ENCODE measurements around the gene NR6A1. TPM values are rescaled to one million over a fixed set of nuclear protein-coding genes. Genes with fewer than 3 reads are reported as not detected.

Gene NR6A1
- total and polyA plus RNA-seq, 2 of the 8 experiments (the other 6 are each of a cell fraction or from before 2014, with no cell fraction given), result 93.2 to 237 TPM

DNA sequence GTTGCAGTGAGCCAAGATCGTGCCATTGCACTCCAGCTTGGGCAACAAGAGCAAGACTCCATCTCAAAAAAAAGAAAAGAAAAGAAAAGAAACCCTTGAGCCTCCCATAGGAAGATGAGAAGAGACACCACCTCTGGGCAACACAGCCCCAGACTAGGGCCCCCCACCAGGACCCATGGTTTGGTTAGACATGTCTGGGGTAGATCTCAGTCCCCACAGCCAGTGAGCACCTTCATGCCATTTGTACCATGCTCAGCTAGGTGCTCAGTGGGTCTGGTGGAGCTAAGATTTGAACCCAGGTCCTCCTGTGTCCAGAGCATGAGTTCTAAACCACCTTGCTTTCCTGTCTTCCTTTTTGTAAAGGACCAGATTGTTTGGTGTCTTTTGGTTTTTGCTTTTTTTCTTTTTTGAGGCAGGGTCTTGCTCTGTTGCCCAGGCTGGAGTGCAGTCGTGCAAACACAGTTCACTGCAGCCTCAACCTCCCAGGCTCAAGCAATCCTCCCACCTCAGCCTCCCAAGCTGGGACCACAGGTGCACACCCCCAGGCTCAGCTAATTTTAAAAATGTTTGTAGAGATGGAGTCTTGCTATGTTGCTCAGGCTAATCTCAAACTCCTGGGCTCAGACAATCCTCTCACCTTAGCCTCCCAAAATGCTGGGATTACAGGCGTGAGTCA, 17.6 kb upstream of the NR6A1 start:
- ChIA-PET POLR2A (ENCODE audit: partially characterized antibody) (interaction anchor here (0.9 to 1.9 kb wide), 8 partner anchors 11 to 81 kb away, joined by 3 to 5 read pairs (median 4); partner anchors contain the start of genes ARPC5L, OLFML2A and RPL35), CTCF (ENCODE audit: partially characterized antibody) (interaction anchor here (0.9 to 65.2 kb wide), 8 partner anchors 11 to 76 kb away, joined by 3 to 1529 read pairs (median 6); partner anchors contain the start of genes ARPC5L, NR6A1, OLFML2A and RPL35)
- H2BK120ac ChIP-seq (replicated peaks; ENCODE audit: low read depth, low read length), result no peak overlapping the region
- TF ChIP-seq RXRA (IDR thresholded peaks at IDR 0.05; ENCODE audit: insufficient read depth, low read depth, low read length), result no peak
- no peak for TF ChIP-seq NANOG (IDR thresholded peaks at IDR 0.05; ENCODE audit: insufficient read depth, low read depth, low read length, poor library complexity, severe bottlenecking)
- TF ChIP-seq JUND (IDR thresholded peaks at IDR 0.05; ENCODE audit: low read length), result no peak
- TF ChIP-seq, protein P1, sequence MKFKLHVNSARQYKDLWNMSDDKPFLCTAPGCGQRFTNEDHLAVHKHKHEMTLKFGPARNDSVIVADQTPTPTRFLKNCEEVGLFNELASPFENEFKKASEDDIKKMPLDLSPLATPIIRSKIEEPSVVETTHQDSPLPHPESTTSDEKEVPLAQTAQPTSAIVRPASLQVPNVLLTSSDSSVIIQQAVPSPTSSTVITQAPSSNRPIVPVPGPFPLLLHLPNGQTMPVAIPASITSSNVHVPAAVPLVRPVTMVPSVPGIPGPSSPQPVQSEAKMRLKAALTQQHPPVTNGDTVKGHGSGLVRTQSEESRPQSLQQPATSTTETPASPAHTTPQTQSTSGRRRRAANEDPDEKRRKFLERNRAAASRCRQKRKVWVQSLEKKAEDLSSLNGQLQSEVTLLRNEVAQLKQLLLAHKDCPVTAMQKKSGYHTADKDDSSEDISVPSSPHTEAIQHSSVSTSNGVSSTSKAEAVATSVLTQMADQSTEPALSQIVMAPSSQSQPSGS (IDR thresholded peaks at IDR 0.05; ENCODE audit: low read length), result no peak
- TF ChIP-seq FOSL1 (IDR thresholded peaks at IDR 0.05; ENCODE audit: insufficient read depth, low read depth, low read length), result no peak
- TF ChIP-seq, protein P2, sequence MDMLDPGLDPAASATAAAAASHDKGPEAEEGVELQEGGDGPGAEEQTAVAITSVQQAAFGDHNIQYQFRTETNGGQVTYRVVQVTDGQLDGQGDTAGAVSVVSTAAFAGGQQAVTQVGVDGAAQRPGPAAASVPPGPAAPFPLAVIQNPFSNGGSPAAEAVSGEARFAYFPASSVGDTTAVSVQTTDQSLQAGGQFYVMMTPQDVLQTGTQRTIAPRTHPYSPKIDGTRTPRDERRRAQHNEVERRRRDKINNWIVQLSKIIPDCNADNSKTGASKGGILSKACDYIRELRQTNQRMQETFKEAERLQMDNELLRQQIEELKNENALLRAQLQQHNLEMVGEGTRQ (IDR thresholded peaks at IDR 0.05; ENCODE audit: low read length), result no peak
- no peak for TF ChIP-seq PHF8 (conservative IDR thresholded peaks at IDR 0.05; ENCODE audit: low read depth, low read length)
- no peak for TF ChIP-seq YY1 (IDR thresholded peaks at IDR 0.05; ENCODE audit: low read depth, low read length)
- TF ChIP-seq SP1 (IDR thresholded peaks at IDR 0.05; ENCODE audit: low read depth, low read length), result no peak
- no peak for TF ChIP-seq SIX5 (IDR thresholded peaks at IDR 0.05; ENCODE audit: low read depth, low read length)

More for the DNA sequence above, 17.6 kb upstream of the NR6A1 start:
- H2BK20ac ChIP-seq (ENCODE audit: low read length), result no peak overlapping the region
- H2BK12ac ChIP-seq (ENCODE audit: low read depth, low read length), result no peak overlapping the region
- no peak overlapping the region for H3K23ac ChIP-seq (ENCODE audit: insufficient read length)
- H4K91ac ChIP-seq (replicated peaks; ENCODE audit: insufficient read length, low read length), result no peak overlapping the region
- no peak overlapping the region for H3K14ac ChIP-seq (ENCODE audit: insufficient read length)
- H3K56ac ChIP-seq (replicated peaks; ENCODE audit: insufficient read length, low read depth, low read length), result no peak overlapping the region
- no peak overlapping the region for H2BK15ac ChIP-seq (ENCODE audit: low read length)
- no peaks in the 10 kb centered on the region for H4K20me1 ChIP-seq (replicated peaks in 1 of 2; ENCODE audit: control insufficient read depth in 1 of 2, insufficient read depth in 2 of 2, low read length in 2 of 2)
- no peak overlapping the region for H3K4me2 ChIP-seq (ENCODE audit: insufficient read depth in 1 of 2, low read depth in 2 of 2, low read length in 2 of 2)
- no peak overlapping the region for H3K4me3 ChIP-seq (ENCODE audit: extremely low read depth in 1 of 4, insufficient read depth in 2 of 4, low read depth in 3 of 4, low read length in 4 of 4)
- no peaks in the 10 kb centered on the region for H3K9me3 ChIP-seq (ENCODE audit: insufficient read depth in 2 of 2, low read depth in 1 of 2, low read length in 1 of 2)
- H3K27ac ChIP-seq (ENCODE audit: low read depth, low read length), result no peak overlapping the region
- no peak for DNase-seq (ENCODE audit: low read depth in 1 of 2, low spot score in 2 of 2)
- no peak overlapping the region for H2BK5ac ChIP-seq (ENCODE audit: low read depth, low read length)
- H4K5ac ChIP-seq (ENCODE audit: insufficient read length, low read depth, low read length), result no peak overlapping the region
- H3K79me1 ChIP-seq (ENCODE audit: low read depth, low read length), result no peaks in the 10 kb centered on the region
- H2AK5ac ChIP-seq (ENCODE audit: low read depth, low read length), result no peak overlapping the region
- 89% methylated on average over 3 of the region's 3 CpGs; no CpG with 5 or more reads in 1 of the 2 experiments for WGBS, 2 experiments (ENCODE audit: extremely low coverage in 1 of 2, insufficient coverage in 1 of 2, insufficient read length in 1 of 2, insufficient replicate concordance in 2 of 2, low coverage in 1 of 2, low lambda C conversion rate in 2 of 2, missing lambda C conversion rate in 1 of 2)
- H3K79me2 ChIP-seq (ENCODE audit: control insufficient read depth in 1 of 2, insufficient read depth in 2 of 2, low read length in 2 of 2), result no peaks in the 10 kb centered on the region
- H2AFZ ChIP-seq (ENCODE audit: low read length), result no peak overlapping the region
- H3K36me3 ChIP-seq (ENCODE audit: control insufficient read depth in 2 of 4, insufficient read depth in 4 of 4, low read length in 3 of 4), result peaks cover 0 to 2% (median 0%) of the 10 kb centered on the region in 4 experiments; a peak in 1 of 8 replicates
- no peaks in the 10 kb centered on the region for H3K27me3 ChIP-seq (replicated peaks in 1 of 4; ENCODE audit: control insufficient read depth in 3 of 4, extremely low read depth in 1 of 4, insufficient read depth in 3 of 4, low read length in 3 of 4)
- H3K18ac ChIP-seq (ENCODE audit: extremely low read depth, low read length), result no peak overlapping the region
- no peak overlapping the region for H3K9ac ChIP-seq (replicated peaks in 1 of 4; ENCODE audit: extremely low read depth in 1 of 4, low read depth in 3 of 4, low read length in 3 of 4)
- no peak overlapping the region for H4K8ac ChIP-seq (ENCODE audit: extremely low read depth, insufficient read depth, low read length)
- no peak overlapping the region for H3K4ac ChIP-seq (replicated peaks; ENCODE audit: insufficient read length, low read depth, low read length)
- FAIRE-seq, result no peak
- no peaks in the 10 kb centered on the region for H3K23me2 ChIP-seq (ENCODE audit: low read depth, low read length)
- no peaks in the 10 kb centered on the region; a peak in 1 of 7 replicates for H3K4me1 ChIP-seq (replicated peaks in 1 of 4; ENCODE audit: control insufficient read depth in 3 of 4, insufficient read depth in 4 of 4, low read length in 3 of 4)

Measured in H1 (cell line).